Chondrocyte (in vitro differentiated cells): ENCODE measurements around the gene MTA2. TPM values are rescaled to one million over a fixed set of nuclear protein-coding genes. Genes with fewer than 3 reads are reported as not detected.
"Not testable (repeated sequence)": the region's sequence is repeated elsewhere in the genome, so short reads cannot be mapped to it uniquely, and the experiment has no call there.

ENCODE experiments used
- DNase-seq: peaks from one replicate; pipeline ENCODE4 v3.0.0; 2021; ENCODE audit warnings: mixed read lengths, low spot score
- H3K27ac Mint-ChIP-seq: one replicate; pipeline ENCODE4 v1.8.0; 2021; ENCODE audit warnings: mild to moderate bottlenecking, moderate library complexity, mixed read lengths; ENCODE audit not compliant: unreplicated experiment
- H3K27me3 Mint-ChIP-seq: 2 replicates; pipeline ENCODE4 v1.8.0; 2021; ENCODE audit warnings: low read depth, mixed read lengths
- H3K36me3 Mint-ChIP-seq: 2 replicates; pipeline ENCODE4 v1.8.0; 2021; ENCODE audit warnings: low read depth, mixed read lengths
- H3K4me1 Mint-ChIP-seq: 2 replicates; pipeline ENCODE4 v1.8.0; 2021; ENCODE audit warnings: low read depth, mild to moderate bottlenecking, mixed read lengths
- H3K4me3 Mint-ChIP-seq: one replicate; pipeline ENCODE4 v1.8.0; 2021; ENCODE audit warnings: mild to moderate bottlenecking, moderate library complexity, mixed read lengths; ENCODE audit not compliant: unreplicated experiment
- H3K9me3 Mint-ChIP-seq: 2 replicates; pipeline ENCODE4 v1.8.0; 2021; ENCODE audit warnings: low read depth, mixed read lengths
- total RNA-seq: library from RNA; stranded (reverse); gene quantifications from 3 replicates; pipeline ENCODE4 v1.2.1, GENCODE V29; 2021
- TF ChIP-seq, protein P1 (sequence below): fragments of 200-600 bp; sonication (generic); IDR thresholded peaks from 2 replicates; pipeline ENCODE4 v1.5.0; 2021; ENCODE audit warnings: antibody characterized with exemption, mild to moderate bottlenecking, moderate library complexity

Gene MTA2
- total RNA-seq, 1 donor from 2014 or later = 81.7 TPM

GRCh38 chr11:62569611-62570010 lies 32.1 kb downstream of the MTA2 start:
- Mint-ChIP-seq H3K27me3 (no peaks in the 10 kb centered on the region), H3K9me3 (no peaks in the 10 kb centered on the region), H3K36me3 (peaks cover 42% of the 10 kb centered on the region), H3K4me1 (peaks cover 44% of the 10 kb centered on the region), H3K27ac (no peak overlapping the region), H3K4me3 (no peak overlapping the region)
- TF ChIP-seq, protein P1, sequence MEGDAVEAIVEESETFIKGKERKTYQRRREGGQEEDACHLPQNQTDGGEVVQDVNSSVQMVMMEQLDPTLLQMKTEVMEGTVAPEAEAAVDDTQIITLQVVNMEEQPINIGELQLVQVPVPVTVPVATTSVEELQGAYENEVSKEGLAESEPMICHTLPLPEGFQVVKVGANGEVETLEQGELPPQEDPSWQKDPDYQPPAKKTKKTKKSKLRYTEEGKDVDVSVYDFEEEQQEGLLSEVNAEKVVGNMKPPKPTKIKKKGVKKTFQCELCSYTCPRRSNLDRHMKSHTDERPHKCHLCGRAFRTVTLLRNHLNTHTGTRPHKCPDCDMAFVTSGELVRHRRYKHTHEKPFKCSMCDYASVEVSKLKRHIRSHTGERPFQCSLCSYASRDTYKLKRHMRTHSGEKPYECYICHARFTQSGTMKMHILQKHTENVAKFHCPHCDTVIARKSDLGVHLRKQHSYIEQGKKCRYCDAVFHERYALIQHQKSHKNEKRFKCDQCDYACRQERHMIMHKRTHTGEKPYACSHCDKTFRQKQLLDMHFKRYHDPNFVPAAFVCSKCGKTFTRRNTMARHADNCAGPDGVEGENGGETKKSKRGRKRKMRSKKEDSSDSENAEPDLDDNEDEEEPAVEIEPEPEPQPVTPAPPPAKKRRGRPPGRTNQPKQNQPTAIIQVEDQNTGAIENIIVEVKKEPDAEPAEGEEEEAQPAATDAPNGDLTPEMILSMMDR = no peak
- DNase-seq = no peak

- Mint-ChIP-seq H3K27me3 (no peaks in the 10 kb centered on the region), H3K9me3 (no peaks in the 10 kb centered on the region), H3K27ac (peak overlapping the region; percentile 66), H3K4me3 (no peak overlapping the region), H3K4me1 (peaks cover 34% of the 10 kb centered on the region), H3K36me3 (peaks cover 43% of the 10 kb centered on the region)
- TF ChIP-seq, protein P1 = no peak
- DNase-seq = no peak
These were observed 34.5 kb downstream of the MTA2 start for GRCh38 chr11:62567018-62567633.

DNA sequence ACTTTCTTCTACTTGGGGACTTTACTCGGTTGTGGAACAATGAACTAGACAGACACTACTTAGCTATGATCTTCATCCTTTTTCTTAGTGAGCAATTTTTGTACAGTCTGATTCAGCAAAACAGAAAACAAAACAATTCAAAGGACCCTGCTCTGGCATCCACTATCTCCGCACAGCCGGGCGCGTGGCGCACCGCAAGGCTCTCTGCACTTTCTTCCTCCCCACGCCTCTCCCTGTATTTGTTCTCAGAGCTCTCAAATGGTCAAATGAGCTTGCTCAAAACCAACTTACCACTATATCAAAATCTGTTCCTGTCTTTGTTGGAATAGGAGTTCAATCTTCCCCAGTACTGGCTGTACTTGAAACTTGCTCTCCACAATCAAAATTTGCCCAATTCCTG lies 35.4 kb downstream of the MTA2 start:
- H3K9me3 Mint-ChIP-seq = no peaks in the 10 kb centered on the region
- peak overlapping the region; percentile 4 for H3K27ac Mint-ChIP-seq
- no peaks in the 10 kb centered on the region for H3K27me3 Mint-ChIP-seq
- TF ChIP-seq, protein P1 = no peak
- H3K4me3 Mint-ChIP-seq = no peak overlapping the region
- DNase-seq = no peak
- H3K4me1 Mint-ChIP-seq = peaks cover 31% of the 10 kb centered on the region
- H3K36me3 Mint-ChIP-seq = peaks cover 39% of the 10 kb centered on the region

- Mint-ChIP-seq H3K4me1 (peaks cover 33% of the 10 kb centered on the region), H3K9me3 (no peaks in the 10 kb centered on the region), H3K4me3 (no peak overlapping the region), H3K36me3 (peaks cover 32% of the 10 kb centered on the region), H3K27me3 (no peaks in the 10 kb centered on the region), H3K27ac (peak overlapping the region; percentile 54)
- TF ChIP-seq, protein P1 = no peak
- DNase-seq = no peak
These were observed 36.4 kb downstream of the MTA2 start for GRCh38 chr11:62565100-62565802.

DNA sequence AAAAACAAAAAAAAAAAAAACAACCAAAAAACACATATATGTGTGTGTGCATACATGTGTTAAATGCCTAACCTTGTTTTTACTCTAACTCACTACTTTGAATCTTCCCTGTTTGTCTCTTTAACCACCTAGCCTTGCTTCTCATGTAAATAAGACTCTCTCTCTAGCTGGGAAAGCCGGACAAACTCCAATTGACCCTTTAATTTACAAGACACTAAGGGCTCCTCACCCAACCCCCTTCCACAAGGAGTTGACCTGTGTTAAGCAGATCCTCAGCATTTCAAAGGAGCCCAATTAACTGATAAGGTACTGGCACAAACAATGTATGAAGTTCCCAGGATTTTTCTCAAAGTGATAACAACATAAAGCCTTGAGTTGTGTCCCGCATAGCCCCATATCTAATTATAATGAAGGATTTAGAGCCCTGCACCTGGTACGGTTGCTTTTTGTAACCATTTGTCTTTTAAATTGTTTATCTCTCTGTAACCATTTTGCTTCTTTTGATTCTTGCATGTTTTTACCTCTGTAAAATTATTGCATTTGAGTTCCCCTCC lies 39.9 kb downstream of the MTA2 start:
- peak overlapping the region; percentile 62 for H3K27ac Mint-ChIP-seq
- H3K4me1 Mint-ChIP-seq = peaks cover 38% of the 10 kb centered on the region
- DNase-seq, H3K9me3 Mint-ChIP-seq, H3K4me3 Mint-ChIP-seq, H3K27me3 Mint-ChIP-seq: not testable (repeated sequence)
- peaks cover 36% of the 10 kb centered on the region for H3K36me3 Mint-ChIP-seq
